Measurements from ENCODE around the gene ATP10B.
"Not testable (repeated sequence)": the region's sequence is repeated elsewhere in the genome, so short reads cannot be mapped to it uniquely, and the experiment has no call there.

The ATP10B gene

GRCh38 chr5:160852049-160852448 is at the start of gene ATP10B:
Gene ATP10B (minus strand): TSS chr5:160852211. CDS start chr5:160688074, 164,137 bp downstream.
- in situ Hi-C loops (cut with MboI; ENCODE audit: low sequenced_read_pairs): no loop called here

DNA sequence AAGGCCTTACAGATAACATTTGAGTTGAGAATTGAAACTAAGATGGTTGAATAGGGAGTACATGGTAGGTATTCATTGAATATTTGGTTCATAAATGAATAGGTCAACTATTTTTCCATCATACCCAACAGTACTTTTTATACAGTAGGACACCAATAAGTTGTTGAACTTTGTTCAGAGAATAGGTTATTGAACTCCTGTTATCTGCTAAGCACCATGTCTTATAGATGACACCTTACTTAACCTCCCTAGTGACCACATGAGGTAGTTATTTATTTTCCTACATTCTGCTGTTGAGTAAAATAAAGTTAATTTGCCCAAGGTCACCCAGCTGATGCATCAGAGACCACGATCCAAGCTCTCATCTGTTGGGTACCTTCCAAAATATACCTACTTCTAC is 49.6 kb upstream of the ATP10B start:
- in situ Hi-C loops (cut with MboI; ENCODE audit: low sequenced_read_pairs): no loop called here

DNA sequence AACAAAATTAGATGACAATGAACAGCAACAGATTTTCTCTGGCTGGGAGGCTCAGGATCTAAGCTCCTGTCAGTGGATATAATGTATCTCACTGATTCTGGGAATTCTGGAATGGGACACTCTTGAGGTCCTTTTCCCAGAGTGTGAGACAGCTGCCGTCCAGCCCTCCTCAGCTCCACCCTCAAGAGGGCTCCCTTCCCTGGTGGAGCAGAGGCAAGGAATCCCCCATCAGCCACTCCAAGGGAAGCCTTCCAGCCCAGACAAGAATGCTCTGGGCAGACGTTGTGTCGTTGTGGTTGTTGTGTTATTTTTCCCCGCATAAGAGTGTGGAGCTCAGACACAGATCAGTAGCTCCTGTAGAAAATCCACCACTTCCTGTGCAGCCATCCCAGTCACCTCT is 47.7 kb upstream of the ATP10B start:
- in situ Hi-C loops (cut with MboI; ENCODE audit: low sequenced_read_pairs): no loop called here

DNA sequence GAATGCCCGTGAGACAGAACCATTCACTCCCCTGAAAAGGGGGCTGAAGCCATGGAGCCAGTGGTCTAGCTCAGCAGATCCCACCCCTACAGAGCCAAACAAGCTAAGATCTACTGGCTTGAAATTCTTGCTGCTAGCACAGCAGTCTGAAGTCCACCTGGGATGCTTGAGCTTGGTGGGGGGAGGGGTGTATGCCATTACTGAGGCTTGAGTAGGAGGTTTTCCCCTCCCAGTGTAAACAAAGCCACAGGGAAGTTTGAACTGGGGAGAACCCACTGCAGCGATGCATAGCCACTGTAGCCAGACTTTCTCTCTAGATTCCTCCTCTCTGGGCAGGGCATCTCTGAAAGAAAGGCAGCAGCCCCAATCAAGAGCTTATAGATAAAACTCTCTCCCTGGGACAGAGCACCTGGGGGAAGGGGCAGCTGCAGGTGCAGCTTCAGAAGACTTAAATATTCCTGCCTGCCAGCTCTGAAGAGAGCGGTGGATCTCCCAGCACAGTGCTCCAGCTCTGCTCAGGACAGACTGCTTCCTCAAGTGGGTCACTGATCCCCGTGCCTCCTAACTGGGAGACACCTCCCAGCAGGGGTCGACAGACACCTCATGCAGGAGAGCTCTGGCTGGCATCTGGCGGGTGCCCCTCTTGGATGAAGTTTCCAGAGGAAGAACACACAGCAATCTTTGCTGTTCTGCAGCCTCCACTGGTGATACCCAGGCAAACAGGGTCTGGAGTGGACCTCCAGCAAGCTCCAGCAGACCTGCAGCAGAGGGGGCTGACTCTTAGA is 41.4 kb upstream of the ATP10B start:
- in situ Hi-C loops (cut with MboI; ENCODE audit: low sequenced_read_pairs): not testable (repeated sequence)

DNA sequence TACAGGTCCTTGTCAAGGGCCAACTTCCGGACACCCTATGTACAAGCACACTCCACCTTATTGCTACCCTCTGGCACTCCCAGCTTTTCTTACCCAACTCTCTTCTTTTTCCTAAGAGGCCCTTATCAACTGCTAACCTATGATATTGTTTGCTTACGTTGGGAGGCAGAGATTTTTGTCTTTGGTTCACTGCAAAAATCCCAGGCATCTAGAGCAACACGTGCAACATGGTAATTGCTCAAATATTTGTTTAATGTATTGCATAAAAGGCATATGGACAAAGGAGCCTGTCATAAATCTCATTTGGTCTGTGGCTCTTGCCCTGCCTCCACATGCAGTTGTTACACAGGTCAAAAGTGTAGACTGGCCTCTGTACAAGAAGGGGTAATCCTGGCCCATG is 35.8 kb upstream of the ATP10B start:
- in situ Hi-C loops (cut with MboI; ENCODE audit: low sequenced_read_pairs): no loop called here

DNA sequence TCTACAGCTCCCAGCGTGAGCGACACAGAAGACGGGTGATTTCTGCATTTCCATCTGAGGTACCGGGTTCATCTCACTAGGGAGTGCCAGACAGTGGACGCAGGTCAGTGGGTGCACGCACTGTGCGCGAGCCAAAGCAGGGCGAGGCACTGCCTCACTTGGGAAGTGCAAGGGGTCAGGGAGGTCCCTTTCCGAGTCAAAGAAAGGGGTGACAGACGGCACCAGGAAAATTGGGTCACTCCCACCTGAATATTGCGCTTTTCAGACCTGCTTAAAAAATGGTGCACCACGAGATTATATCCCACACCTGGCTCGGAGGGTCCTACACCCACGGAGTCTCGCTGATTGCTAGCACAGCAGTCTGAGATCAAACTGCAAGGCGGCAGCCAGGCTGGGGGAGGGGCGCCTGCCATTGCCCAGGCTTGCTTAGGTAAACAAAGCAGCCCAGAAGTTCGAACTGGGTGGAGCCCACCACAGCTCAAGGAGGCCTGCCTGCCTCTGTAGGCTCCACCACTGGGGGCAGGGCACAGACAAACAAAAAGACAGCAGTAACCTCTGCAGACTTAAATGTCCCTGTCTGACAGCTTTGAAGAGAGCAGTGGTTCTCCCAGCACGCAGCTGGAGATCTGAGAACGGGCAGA is 21.7 kb upstream of the ATP10B start:
- in situ Hi-C loops (cut with MboI; ENCODE audit: low sequenced_read_pairs): not testable (repeated sequence)

- in situ Hi-C loops (cut with MboI; ENCODE audit: low sequenced_read_pairs): no loop called here
These were observed 18.0 kb upstream of the ATP10B start for GRCh38 chr5:160869989-160870521.

DNA sequence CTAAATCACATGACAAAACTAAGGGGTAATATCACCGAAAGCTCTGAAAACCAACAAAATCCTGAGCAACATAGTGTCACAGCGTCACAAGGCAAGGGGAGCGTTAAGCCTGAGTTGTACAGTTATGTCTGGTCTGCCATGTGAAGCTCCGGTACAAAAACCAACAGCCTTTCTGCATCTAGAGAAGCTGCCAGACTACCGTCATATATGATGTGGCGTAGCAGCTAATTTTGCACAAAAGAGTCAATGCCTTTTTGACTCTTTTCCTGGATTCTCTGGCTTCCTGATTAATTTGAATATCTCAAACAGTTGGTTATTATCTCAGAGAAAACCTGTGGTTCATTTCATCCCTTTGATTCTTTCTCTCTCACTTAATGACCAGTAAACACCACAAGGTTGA is 16.0 kb upstream of the ATP10B start:
- in situ Hi-C loops (cut with MboI; ENCODE audit: low sequenced_read_pairs): no loop called here

GRCh38 chr5:160851451-160851850 is 560 bp downstream of the ATP10B start:
- in situ Hi-C loops (cut with MboI; ENCODE audit: low sequenced_read_pairs): no loop called here

- in situ Hi-C loops (cut with MboI; ENCODE audit: low sequenced_read_pairs): no loop called here
These were observed 1.6 kb downstream of the ATP10B start for GRCh38 chr5:160850421-160850820.

DNA sequence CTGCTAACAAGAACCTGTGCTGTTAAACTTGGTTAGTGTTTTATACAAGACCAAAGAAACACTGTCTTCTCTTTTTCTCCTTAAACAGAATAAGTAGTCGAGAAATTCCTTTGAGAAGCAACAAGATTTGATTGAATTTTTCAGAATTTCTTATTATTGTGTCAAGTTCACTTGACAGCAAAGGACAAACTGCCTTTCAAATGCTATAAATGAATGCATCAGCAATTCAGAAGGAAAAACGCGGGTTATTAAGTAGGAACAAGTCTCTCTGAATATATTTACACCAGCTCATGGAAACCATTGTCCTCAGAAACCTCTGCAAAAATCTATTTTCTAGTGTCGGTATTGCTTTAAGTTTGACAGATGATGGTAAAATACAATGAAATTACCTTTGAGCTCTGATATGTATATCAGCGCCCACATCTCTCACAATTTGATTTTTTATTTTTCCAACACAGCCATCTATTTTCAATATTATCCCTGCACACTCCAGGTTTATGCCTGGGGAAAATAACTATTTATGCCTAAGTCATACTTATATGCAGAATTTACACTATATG is 4.4 kb downstream of the ATP10B start:
- in situ Hi-C loops (cut with MboI; ENCODE audit: low sequenced_read_pairs): no loop called here

GRCh38 chr5:160846642-160847041 is 5.4 kb downstream of the ATP10B start:
- in situ Hi-C loops (cut with MboI; ENCODE audit: low sequenced_read_pairs): no loop called here

DNA sequence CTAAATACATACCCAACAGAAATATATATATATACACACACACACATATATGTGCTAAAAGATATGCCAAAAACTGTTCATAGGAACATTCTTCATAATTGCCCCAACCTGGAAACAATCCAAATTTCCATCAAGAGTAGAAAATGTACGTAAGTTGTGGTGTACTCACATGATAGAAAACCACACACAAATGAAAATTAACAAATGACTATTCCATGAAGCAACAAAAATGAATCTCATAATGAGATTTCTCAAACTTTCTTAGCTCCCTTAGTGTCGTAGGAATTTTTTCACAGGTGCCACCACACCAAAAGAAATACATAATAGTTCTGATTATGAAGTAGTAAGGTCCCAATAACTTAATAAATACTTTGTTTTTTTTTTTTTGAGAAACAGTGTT is 7.8 kb downstream of the ATP10B start:
- in situ Hi-C loops (cut with MboI; ENCODE audit: low sequenced_read_pairs): no loop called here

DNA sequence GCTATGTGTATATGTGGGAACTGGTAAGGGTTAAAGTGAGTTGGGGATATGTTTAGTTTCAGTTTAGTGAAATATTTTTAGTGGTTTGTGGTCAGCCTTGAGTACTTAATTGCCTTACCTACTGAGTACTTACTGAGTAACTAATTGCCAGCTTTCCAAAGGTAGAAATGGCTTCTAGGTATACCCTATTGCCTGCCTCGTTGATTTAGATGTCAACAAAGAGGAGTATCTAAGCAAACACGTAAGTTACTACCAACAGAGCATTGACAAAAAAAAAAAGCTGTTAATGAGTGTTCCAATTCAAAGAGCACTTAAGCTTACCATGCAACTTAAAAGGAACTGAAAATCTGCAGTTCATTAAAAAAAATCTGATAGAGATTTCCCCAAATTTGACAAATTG is 8.8 kb downstream of the ATP10B start:
- in situ Hi-C loops (cut with MboI; ENCODE audit: low sequenced_read_pairs): no loop called here

GRCh38 chr5:160837749-160838593 is 14.0 kb downstream of the ATP10B start:
- in situ Hi-C loops (cut with MboI; ENCODE audit: low sequenced_read_pairs): no loop called here

DNA sequence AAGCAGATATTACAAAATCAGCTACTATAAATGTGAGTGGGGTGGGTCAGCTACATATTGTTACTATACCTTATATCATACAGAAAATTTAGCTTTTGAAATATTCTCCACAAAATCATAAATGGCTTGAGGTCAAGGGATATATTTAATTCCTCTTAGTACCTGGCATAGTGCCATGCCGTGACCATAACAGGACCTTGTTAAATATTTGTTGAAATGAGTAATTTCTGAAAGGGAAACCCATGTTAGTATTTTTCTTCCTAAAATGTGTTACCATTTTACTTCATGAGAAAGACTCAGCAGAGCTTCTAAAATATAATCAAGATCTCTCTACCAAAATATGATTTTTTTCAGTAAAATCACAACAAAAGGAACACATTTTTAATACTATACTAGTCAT is 14.8 kb downstream of the ATP10B start:
- in situ Hi-C loops (cut with MboI; ENCODE audit: low sequenced_read_pairs): no loop called here

- in situ Hi-C loops (cut with MboI; ENCODE audit: low sequenced_read_pairs): no loop called here
These were observed 16.0 kb downstream of the ATP10B start for GRCh38 chr5:160835818-160836528.

DNA sequence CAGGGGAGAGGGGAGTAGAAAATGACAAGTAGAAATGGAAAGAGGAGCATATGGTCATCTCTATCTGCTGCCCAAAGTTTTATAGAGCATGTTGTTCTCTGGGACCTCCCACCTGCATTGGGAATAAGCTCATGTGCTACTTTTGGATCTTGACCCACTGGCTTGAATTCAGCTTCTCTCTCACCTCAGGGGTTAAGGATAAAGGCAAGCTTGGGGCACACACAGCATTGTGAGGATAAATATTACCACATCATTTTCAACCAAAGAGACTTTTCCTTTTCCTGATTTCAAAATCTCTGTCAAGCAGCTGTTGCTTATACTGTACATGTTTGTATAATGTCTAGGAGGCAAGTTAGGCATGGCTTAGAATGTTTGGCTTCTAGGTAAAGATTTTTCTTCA is 16.6 kb downstream of the ATP10B start:
- in situ Hi-C loops (cut with MboI; ENCODE audit: low sequenced_read_pairs): no loop called here

- in situ Hi-C loops (cut with MboI; ENCODE audit: low sequenced_read_pairs): no loop called here
These were observed 18.2 kb downstream of the ATP10B start for GRCh38 chr5:160833806-160834205.

DNA sequence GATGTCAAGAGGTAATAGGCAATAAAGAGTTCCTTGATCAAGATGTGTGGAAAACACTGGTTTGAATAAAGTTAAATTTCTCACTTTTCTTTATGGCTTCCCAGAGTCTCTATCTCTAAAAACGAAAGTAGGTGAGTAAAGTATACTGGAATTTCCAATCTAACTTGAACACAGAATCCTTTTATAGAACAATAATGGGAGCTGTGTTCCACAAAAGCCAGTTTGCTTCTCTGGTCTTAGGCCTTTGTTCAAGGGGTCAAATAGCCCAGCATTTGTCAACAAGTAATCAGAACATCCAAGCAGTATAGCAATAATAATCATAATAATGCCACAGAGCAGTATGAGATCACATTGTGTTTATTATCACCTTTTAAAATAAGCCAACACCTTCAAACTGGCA is 20.2 kb downstream of the ATP10B start:
- in situ Hi-C loops (cut with MboI; ENCODE audit: low sequenced_read_pairs): no loop called here

All from HL-60/S4 treated with retinoic acid at 250 ng/mL for 4 days and 3 days (cell line).